HCEC 1CT (cell line): ENCODE results near the gene ABHD18.
"Not testable (repeated sequence)": the region's sequence is repeated elsewhere in the genome, so short reads cannot be mapped to it uniquely, and the experiment has no call there.

ENCODE experiments used
- DNase-seq: peaks from one replicate; pipeline ENCODE4 v3.0.0-alpha.2; 2017

Gene ABHD18

DNA sequence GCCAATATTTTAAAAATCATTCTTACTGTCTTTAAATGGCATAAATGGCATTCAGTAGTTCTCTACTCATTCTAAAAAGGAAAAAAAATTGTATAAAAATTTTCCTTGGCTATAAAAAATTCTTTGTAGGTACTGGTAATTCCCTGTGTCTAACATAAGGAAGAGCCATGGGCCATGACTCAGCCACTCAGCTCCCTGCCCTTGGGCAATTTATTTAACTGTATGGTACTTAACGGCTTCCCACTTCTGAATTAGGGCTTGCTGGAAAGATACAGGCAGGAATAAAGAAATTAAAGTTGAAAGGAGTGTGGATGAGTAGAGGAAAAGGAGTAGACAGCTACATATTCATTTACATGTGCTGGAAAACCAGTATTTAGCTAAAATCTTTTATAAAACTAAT is 30.6 kb downstream of the ABHD18 start:
- no peak for DNase-seq

DNA sequence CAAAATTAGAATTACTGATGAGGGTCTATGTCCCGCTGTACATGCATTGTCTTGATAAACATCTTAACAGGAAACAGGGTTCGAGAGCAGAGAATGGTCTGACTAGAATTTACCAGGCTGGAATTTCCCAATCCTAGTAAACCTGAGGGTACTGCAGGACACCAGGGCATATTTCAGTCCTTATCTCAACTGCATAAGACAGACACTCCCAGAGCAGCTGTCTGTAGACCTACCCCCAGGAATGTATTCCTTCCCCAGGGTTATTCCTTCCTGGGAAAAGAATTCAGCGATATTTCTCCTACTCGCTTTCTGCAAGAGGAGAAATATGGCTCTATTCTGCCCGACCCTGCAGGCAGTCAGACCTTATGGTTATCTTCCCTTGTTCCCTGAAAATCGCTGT is 31.3 kb downstream of the ABHD18 start:
- not testable (repeated sequence) for DNase-seq

DNA sequence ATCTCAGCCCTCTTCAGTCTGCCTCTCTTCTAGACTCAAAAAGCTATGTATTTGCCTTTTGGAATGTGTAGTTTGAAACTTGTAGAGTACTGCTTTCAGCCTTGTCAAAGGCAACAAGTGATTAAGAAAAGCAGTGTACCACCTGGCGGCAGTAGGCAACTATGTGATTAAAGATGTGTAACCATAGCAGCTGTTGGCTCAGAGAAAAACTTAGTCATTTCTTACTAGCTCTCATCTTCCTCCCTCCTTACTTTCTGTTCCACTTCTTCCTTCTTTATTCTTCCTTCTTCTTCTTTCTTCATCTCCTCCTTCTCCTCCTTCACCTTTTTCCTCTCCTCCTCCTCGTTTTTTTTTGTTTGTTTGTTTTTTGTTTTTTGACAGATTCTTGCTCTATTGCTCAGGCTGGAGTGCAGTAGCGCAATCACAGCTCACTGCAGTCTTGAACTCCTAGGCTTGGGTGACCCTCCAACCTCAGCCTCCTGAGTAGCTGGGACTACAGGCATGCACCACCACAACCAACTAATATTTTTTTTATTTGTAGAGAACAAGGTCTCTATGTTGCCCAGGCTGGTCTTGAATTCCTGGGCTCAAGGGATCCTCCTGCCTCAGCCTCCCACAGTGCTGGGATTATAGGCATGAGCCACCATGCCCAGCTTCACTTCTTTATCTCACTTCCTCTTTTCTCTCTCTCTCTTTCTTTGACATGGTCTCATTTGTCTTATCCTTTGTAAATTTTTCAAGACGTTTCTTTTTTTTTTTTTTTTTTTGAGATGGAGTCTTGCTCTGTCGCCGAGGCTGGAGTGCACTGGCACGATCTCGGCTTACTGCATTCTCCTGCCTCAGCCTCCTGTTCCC is 32.6 kb downstream of the ABHD18 start:
- peak; percentile 70 for DNase-seq

DNA sequence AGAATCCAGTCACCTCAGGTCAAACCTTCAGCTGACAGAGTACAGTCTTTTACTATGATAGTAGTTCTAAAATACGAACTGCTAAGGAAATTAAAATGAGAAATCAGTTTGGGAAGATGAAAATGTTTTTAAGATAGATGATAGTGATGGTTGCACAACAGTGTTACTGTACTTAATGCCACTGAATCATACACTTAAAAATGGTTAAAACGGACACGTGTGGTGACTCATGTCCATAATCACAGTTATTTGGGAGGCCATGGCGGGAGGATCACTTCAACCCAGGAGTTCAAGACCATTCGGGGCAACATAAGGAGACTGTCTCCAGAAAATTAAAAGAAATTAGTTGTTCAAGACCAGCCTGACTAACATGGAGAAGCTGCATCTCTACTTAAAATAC is 41.4 kb downstream of the ABHD18 start:
- peak; percentile 68 for DNase-seq

DNA sequence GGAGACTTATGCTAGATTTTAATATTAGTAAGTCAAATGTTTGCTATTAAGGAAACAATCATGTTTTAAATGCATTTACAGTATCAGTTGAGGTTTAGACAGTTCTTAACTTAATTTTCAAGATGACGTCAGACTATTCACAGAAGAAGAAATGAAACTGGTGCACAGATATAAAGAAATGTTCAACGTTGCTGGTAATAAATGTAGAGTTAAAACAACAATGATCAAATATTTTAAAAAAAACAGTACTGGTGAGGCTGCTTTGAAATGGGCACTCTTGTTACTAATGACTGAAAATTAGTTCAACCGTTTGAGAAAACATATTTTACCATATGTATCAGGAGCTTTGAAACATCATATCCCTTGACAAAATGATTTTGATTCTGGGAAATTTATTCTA is 44.2 kb downstream of the ABHD18 start:
- DNase-seq: no peak

DNA sequence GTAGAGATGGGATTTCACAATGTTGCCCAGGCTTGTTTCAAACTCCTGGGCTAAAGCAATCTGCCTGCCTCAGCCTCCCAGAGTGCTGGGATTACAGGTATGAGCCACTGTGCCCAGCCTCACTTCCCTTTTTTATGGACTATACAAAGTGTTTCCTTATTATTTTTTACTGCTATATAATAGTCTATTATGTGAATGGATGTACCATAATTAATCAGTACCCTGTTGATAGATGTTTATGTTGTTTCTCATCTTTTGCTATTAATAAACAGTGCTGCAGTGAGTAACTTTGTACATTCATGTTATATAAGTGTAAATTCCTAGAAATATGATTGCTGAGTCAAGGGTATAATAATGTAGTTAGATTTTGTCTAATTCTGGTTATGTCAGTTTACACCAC is 60.1 kb downstream of the ABHD18 start:
- no peak for DNase-seq

DNA sequence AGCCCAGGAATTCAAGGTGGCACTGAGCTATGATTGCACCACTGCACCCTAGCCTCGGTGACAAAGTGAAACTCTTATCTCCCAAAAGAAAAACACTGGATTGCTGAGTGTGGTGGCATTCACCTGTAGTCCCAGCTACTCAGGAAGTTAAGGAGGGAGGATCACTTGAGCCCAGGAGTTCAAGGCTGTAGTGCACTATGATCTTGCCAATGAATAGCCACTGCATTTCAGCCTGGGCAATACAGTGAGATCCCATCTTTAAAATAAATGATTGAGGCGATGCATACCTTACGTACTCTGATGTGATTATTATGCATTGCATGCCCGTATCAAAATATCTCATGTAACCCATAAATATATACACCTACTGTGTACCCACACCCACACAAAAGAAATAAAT is 64.7 kb downstream of the ABHD18 start:
- no peak for DNase-seq

DNA sequence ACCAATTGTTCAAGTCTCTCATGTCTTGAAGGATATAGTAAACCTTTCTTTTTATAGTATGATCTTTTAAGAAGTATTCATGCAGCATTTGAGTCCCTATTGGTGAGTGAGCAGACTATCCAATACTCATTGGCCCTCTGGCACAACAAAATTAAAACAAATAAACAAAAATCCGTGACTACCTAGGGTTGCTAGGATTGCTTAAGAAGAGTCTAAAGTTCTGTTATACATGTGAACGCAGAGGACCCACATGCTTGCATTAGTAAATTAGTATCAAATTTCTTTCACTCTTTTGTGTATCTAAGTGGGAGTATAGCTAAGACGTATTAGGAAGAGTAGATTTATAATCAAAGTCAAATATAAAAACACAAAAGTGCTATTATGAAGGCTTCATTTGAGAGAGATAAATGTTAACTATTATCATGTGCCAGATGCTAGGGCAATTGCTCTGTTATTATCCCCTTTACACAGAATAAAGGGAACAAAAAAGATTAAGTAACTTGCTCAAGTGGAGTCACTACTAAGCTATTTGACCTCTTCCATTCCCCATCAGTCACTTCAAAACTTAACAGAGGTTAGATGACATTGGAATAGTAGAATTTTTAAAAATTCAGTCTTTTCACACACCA is 66.7 kb downstream of the ABHD18 start:
- DNase-seq: no peak

DNA sequence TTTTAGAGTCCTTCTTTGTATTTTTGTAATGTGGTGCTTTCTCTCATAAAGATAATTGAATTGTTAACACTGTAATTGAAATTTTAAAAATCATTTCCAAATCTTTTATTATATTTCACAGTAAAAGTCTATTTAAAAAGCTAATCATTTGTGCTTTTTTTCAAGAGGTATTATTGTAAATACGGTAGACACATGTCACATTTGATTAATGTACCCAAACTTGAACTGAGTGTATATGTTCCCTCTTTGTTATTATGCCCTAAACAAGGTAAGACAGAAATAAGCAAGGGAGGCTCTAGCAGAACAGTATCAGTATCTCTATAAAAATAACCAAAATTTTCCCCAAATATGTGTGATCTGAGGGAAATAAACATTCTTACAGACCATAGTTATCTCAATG is 74.4 kb downstream of the ABHD18 start:
- no peak for DNase-seq

DNA sequence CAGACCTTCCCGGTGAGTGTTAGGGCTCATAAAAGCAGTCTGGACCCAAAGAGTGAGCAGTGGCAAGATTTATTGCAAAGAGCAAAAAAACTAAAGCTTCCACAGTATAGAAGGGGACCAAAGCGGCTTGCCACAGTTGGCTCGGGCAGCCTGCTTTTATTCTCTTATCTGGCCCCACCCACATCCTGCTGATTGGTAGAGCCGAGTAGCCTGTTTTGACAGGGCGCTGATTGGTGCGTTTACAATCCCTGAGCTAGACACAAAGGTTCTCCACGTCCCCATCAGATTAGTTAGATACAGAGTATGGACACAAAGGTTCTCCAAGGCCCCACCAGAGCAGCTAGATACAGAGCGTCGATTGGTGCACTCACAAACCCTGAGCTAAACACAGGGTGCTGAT is 81.8 kb downstream of the ABHD18 start:
- DNase-seq: not testable (repeated sequence)

DNA sequence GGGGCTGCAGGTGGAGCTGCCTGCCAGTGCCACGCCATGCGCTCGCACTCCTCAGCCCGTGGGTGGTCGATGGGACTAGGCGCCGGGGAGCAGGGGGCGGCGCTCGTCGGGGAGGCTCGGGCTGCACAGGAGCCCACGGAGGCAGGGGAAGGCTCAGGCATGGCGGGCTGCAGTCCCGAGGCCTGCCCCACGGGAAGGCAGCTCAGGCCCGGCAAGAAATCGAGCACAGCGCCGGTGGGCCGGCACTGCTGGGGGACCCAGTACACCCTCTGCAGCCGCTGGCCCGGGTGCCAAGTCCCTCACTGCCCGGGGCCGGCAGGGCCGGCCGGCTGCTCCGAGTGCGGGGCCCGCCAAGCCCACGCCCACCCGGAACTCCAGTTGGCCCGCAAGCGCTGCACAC is 82.3 kb downstream of the ABHD18 start:
- not testable (repeated sequence) for DNase-seq

DNA sequence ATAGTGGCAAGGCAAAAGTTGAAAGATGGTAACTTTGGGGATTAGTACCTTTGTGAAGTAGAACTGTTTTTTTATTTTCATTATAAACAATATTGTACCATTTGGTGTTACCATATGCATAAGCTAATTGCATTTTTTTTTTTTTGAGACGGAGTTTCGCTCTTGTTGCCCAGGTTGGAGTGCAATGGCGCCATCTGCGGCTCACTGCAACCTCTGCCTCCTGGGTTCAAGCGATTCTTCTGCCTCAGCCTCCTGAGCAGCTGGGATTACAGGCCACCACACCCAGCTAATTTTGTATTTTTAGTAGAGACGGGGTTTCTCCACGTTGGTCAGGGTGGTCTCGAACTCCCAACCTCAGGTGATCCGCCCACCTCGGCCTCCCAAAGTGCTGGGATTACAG is 86.0 kb downstream of the ABHD18 start:
- DNase-seq: not testable (repeated sequence)

DNA sequence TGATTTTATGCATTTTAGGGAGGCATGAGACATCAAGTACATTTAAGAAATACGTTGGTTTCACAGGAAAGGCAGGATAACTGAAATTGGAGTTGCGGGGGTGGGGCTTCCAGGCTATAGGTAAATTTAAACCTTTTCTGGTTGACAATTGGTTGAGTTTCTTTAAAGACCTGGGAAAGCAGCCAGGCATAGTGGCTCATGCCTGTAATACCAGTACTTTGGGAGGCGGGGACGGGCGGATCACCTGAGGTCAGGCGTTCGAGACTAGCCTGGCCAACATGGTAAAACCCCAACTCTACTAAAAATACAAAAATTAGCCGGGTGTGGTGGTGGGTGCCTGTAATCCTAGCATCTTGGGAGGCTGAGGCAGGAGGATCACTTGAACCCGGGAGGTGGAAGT is 89.7 kb downstream of the ABHD18 start:
- DNase-seq: not testable (repeated sequence)

DNA sequence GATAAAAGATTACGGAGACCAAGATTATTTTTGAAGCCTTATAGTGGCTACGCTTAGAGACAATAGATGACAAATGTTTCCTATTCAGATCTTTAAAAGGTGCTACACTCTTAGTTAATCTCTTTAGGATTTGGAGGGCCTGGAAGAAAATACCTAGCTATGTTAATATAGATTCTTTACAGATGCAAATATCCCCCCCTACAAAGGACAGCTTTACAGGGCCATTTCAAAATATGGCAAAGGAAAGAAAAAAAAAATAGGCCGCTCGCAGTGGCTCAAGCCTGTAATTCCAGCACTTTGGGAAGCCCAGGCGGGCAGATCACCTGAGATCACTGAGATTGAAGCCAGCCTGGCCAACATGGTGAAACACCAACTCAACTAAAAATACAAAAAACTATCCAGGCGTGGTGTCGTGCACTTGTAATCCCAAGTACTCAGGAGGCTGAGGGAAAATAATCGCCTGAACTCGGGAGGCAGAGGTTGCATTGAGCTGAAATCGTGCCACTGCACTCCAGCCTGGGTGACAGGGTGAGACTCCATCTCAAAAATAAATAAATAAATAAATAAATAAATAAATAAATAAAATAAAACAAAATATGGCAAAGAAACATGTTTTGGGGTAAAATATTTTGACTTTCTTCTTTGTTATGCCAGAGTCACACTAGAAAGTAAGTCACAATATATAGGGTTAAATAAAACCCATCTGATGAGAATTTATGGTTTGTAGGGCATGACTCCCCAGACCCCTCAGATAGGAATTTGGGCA is 90.4 kb downstream of the ABHD18 start:
- DNase-seq: not testable (repeated sequence)

DNA sequence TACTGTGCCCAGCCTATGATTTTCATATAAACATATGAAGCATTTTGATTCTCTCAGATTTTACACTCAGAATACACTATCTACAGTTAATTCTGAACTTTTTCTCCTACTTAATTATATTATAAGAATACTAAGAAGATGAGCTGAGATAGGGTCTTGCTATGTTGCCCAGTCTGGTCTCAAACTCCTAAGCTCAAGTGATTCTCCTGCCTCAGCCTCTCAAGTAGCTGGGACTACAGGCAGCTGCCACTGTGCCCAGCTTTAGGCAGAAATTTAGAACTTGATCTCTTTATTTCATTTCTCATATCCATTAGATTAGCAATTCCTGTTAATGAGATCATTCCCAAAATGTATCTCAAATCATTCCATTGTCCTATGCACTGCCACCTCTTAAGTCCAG is 91.2 kb downstream of the ABHD18 start:
- DNase-seq: no peak

DNA sequence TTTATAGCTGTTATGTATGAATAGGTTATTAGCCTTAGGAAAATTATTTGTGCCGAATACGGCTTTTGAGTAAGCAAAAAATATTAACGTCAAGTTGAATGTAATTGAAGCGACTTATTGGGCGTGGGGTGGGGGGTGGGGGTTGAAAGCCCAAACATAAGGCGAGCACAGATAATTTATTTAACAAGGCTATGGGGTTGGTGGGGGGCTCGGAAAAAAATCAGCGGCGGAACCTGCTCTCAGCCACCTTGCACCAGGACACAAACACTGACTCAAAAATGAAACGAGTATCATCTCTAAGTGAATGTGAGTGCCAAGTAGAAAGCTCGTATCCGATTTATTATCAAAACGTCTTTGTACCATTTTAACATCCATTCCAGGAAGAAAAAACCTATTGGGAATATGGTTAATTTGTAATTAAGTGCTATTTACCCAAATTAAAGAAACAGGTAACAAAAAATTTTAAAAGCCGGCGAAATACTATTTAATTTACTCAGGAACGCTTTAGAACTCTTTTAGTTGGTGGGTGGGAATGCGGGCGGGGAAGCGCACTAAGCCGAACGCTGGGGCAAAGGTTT is 95.0 kb downstream of the ABHD18 start:
- DNase-seq: no peak

DNA sequence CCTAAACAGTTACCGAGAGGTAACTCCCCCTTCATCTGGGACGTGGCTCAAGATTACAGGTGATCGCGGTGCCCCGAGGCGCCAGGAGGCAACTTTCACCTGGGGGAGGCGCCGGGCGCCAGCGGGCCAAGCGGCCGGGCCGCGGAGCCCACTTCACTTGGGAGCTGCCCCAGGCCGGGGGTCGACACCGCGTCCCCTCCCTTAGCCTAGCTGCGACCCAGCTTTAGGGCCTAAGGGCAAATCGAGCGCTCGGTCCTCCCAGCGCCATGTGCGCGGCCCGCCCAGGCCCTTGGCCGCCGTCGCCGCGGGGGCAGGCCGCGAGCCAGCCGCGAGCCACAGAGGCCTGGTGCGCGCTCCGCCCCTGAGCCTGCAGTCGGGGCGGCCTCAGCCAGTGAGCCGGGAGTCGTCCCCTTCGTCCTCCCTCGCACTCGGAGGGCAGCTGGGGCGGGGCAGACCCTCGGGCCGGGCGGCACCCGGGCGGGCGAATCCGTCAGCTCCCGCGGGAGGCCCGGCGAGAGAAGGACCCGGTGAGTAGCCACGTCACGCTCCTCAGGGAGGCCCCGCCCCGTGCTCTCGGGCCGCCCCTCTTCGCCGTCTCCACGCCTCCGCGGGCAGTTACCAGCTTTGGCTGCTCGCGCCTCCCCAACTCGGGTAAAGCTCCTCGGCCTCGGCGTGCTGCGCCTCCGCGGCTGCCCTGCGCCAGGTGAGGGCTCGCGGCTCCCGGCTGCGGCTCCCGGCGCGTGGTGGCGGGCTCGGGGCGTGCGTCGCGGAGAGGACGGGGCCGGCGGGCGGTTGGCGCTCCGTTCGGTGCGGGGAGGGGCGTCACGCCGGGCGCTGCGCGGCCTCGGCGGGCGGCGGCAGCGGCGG is 95.7 kb downstream of the ABHD18 start, which contains the start of gene LARP1B:
Gene LARP1B, plus strand, starts transcription at position 614 of the 867 bp plus-strand sequence. CDS start 13,640 bp downstream, outside the sequence.
- peak; percentile 88 for DNase-seq

DNA sequence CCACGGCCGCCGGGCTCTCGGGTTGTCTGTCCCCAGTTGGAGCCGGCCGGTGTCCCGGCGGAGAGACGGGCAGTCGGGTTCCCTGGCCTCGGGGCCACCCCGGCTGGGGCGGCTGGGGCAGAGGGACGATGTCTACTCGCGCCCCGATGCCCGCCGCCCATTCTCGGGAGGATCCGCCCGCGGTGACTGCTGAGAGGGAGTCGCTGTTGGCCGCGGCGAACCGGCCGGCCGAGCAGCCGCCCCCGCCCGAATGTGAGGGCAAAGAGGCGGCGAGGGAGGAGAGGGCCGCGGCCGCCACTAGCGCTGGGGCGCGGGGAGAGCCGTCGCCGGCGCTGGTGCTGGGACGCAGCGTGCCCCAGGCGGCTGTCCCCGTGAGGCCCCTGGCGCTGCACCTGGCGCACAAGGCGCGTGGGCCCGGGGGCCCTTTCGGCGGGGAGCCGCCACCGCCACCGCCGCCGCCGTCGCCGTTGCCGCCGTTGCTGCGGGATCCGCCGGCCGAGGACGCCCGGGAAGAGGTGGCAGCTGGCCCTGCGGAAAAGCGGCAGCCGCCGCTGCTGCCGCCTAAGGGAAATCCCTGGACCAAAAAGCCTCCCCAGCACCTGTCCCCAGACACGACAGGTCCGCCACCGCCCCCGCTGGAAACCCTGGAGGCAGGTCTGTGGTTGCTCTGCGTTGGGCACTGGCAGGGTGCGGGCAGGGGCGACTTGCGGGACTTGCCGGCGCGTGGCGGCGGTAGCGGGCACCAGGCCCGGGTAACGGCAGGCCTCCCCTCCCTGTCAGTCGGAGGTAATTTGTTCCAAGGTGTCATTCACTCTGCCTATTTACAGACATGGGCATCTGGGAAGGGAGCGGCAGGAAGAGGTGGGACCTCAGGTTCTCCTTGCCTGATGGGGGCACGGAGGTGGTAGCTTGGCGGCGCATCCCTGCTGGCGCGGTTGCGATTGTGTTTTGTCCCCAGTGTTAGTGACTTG is 96.6 kb downstream of the ABHD18 start:
- DNase-seq: peak; percentile 11

DNA sequence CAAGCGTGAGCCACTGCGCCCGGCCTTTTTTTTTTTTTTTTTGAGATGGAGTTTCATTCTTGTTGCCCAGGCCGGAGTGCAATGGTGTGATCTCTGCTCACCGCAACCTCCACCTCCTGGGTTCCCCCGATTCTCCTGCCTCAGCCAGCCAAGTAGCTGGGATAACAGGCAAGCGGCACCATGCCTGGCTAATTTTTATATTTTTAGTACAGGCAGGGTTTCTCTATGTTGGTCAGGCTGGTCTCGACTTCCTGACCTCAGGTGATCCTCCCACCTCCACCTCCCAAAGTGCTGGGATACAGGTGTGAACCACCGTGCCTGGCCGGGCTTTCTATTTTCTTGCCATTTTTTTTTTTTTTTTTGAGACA is 101.2 kb downstream of the ABHD18 start:
- not testable (repeated sequence) for DNase-seq

DNA sequence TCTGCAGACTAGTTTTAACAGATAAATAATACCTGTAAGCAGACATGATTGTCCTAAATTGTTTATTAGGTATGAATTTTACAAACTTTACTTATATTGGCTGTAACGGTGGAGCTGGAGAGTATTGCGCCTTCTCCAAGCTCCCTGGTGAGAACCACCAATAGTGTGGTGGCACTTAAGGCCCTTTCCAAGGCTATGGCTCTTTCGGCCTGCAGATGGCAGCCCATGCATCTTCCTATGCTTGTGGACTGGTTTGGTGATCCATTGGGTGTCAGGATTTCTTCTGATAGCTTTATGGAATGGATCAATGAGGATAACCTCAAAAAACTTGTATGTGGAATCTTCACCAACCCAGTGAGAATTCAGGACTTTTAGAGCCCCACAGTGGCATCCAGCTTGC is 103.7 kb downstream of the ABHD18 start:
- DNase-seq: peak; percentile 10

DNA sequence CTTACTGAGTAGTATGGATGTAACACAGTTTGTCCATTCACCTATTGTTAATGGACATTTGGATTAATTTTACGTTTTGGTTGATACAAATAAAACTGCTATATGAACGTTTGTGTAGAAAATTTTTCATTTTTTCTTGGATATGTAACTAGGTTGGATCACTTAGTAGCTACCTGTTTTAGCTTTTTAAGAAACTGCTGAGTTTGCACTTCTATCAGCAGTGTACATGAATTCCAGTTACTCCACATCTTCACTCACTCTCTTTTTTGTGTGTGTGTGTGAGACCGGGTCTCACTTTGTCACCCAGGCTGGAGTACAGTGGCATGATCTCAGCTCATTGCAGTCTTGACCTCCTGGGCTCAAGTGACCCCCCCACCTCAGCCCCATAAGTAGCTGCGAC is 111.3 kb downstream of the ABHD18 start:
- DNase-seq: no peak
